HepG2 (cell line): Measurements from ENCODE around the gene EWSR1. TPM values are rescaled to one million over a fixed set of nuclear protein-coding genes. Genes with fewer than 3 reads are reported as not detected.
A peak's percentile ranks its signal among the peaks of the same experiment; 100 is the strongest.

Experiments
- ATAC-seq: fragments of 200-7000 bp; cut with Tn5 transposase; 3 replicates; pipeline ENCODE4 v1.9.1; 2020; ENCODE audit warnings: mild to moderate bottlenecking, moderate library complexity
- BruUV-seq: library from RNA; stranded (reverse); fragments of 400-500 nt; replicated peaks from 2 replicates; lab custom pipeline; 2021; lab: Mats Ljungman, UMichigan
- CTCF ChIA-PET: fragments of 300-600 bp; formaldehyde crosslinking; extraction: SDS; loops from one replicate; lab custom pipeline; 2021; ENCODE audit warnings: low total read pairs, inconsistent platforms, low intra/inter-chr PET ratio; lab: Yijun Ruan, JAX
- POLR2A ChIA-PET: fragments of 350-600 bp; sonication (Branson Sonifier 250); formaldehyde crosslinking; loops from one replicate; lab custom pipeline; 2020; ENCODE audit warnings: antibody characterized with exemption, inconsistent platforms; lab: Yijun Ruan, JAX
- DNase-seq: peaks from one replicate; pipeline ENCODE4 v3.0.0-alpha.2; 2015; ENCODE audit warnings: low spot score
- FAIRE-seq: peaks from 3 replicates; lab custom pipeline; 2011; peaks lifted over from hg19 to GRCh38; lab: Jason Lieb, UNC
- H2AFZ ChIP-seq: one replicate; pipeline ENCODE4 v1.6.1; 2011; ENCODE audit warnings: low read length, inconsistent platforms
- H3K27ac ChIP-seq: fragments of 300-600 bp; 3 replicates; pipeline ENCODE4 v1.8.0; 2011; ENCODE audit warnings: mixed run types, mild to moderate bottlenecking, mixed read lengths, low read length, inconsistent platforms; ENCODE audit not compliant: insufficient read depth; ENCODE audit errors: extremely low read length
- H3K27me3 ChIP-seq, 2 experiments: fragments of 200-600 bp in 1 of 2; 2 replicates in 1 of 2; 3 replicates in 1 of 2; pipeline versions ENCODE4 v1.6.0 to v1.8.0; 2011; ENCODE audit warnings: low read length in 2 of 2, mild to moderate bottlenecking in 2 of 2, moderate library complexity in 2 of 2, inconsistent platforms in 1 of 2; ENCODE audit not compliant: insufficient read depth in 2 of 2, control insufficient read depth in 1 of 2
- H3K36me3 ChIP-seq, 2 experiments: fragments of 200-600 bp in 1 of 2; replicated peaks in 1 of 2; 2 replicates in 1 of 2; 3 replicates in 1 of 2; pipeline versions ENCODE4 v1.5.1 to v1.8.0; 2011; ENCODE audit warnings: low read length in 2 of 2, inconsistent platforms in 1 of 2; ENCODE audit not compliant: insufficient read depth in 2 of 2, control insufficient read depth in 1 of 2
- H3K4me1 ChIP-seq: 2 replicates; pipeline ENCODE4 v1.5.1; 2012; ENCODE audit warnings: low read length, inconsistent platforms; ENCODE audit not compliant: insufficient read depth
- H3K4me2 ChIP-seq: 2 replicates; pipeline ENCODE4 v1.6.0; 2011; ENCODE audit warnings: low read depth, low read length, inconsistent platforms
- H3K4me3 ChIP-seq, 3 experiments: fragments of 200-600 bp in 1 of 3; sonication (generic), shearing (Covaris generic) in 1 of 3; replicated peaks in 1 of 3; 2 replicates each; pipeline ENCODE4 v1.5.1; 2011 to 2016; ENCODE audit warnings: low read length in 3 of 3, inconsistent platforms in 2 of 3, low read depth in 2 of 3, mild to moderate bottlenecking in 2 of 3, control low read depth in 1 of 3, mixed read lengths in 1 of 3; ENCODE audit not compliant: insufficient read depth in 1 of 3
- H3K79me2 ChIP-seq: one replicate; pipeline ENCODE4 v1.6.1; 2011; ENCODE audit warnings: low read length, inconsistent platforms; ENCODE audit not compliant: insufficient read depth
- H3K9ac ChIP-seq: 2 replicates; pipeline ENCODE4 v1.6.0; 2011; ENCODE audit warnings: mild to moderate bottlenecking, low read depth, low read length, inconsistent platforms; ENCODE audit not compliant: insufficient read depth
- H3K9me3 ChIP-seq: 2 replicates; pipeline ENCODE4 v1.5.1; 2012; ENCODE audit warnings: mild to moderate bottlenecking, low read length
- H4K20me1 ChIP-seq: 2 replicates; pipeline ENCODE4 v1.6.0; 2011; ENCODE audit warnings: inconsistent platforms, mild to moderate bottlenecking, low read length, moderate library complexity; ENCODE audit not compliant: insufficient read depth
- AGO2 ChIP-seq: fragments of 200-400 bp; formaldehyde crosslinking; optimal IDR thresholded peaks from 2 replicates; pipeline ENCODE3; 2017; ENCODE audit warnings: mild to moderate bottlenecking, low read depth, low read length, moderate library complexity
- AKAP8 ChIP-seq: sonication (generic); formaldehyde crosslinking; IDR thresholded peaks from 2 replicates; pipeline ENCODE4 v1.5.1; 2020; ENCODE audit warnings: mild to moderate bottlenecking, missing genetic modification reagents
- RBFOX2 ChIP-seq: fragments of 200-400 bp; formaldehyde crosslinking; IDR thresholded peaks from 2 replicates; pipeline ENCODE4 v1.6.1; 2017; ENCODE audit warnings: low read depth, mild to moderate bottlenecking, low read length
- YEATS4 ChIP-seq: sonication (generic); formaldehyde crosslinking; IDR thresholded peaks from 2 replicates; pipeline ENCODE4 v1.4.0; 2020; ENCODE audit warnings: missing genetic modification reagents, borderline replicate concordance
- ZBTB8A ChIP-seq: sonication (generic); formaldehyde crosslinking; IDR thresholded peaks from 2 replicates; pipeline ENCODE4 v1.4.0; 2020; ENCODE audit warnings: mild to moderate bottlenecking, low read depth, missing genetic modification reagents, borderline replicate concordance
- ZNF124 ChIP-seq: sonication (generic); formaldehyde crosslinking; IDR thresholded peaks from 2 replicates; pipeline ENCODE4 v1.4.0; 2020; ENCODE audit warnings: missing genetic modification reagents
- ZNF550 ChIP-seq: sonication (generic); formaldehyde crosslinking; IDR thresholded peaks from 2 replicates; pipeline ENCODE4 v1.4.0; 2020; ENCODE audit warnings: mild to moderate bottlenecking, missing genetic modification reagents, borderline replicate concordance
- WGBS: methylation state at CpG from one replicate; pipeline ENCODE4 v1.1.6; 2017; ENCODE audit warnings: low lambda C conversion rate; 5-methylcytosine and 5-hydroxymethylcytosine counted together
- in situ Hi-C: cut with HindIII; loops from 2 replicates; pipeline ENCODE4 v1.10.0; 2017; ENCODE audit warnings: low pct_unique_long_range_greater_than_20kb; ENCODE audit not compliant: extremely low pct_ligation_motif_present
- intact Hi-C: fragments of 100-400 bp; cut with micrococcal nuclease; formaldehyde crosslinking; loops from one replicate; pipeline ENCODE4 v1.10.0; 2022; ENCODE audit not compliant: unreplicated experiment
- polyA plus RNA-seq, 8 experiments: library from polyadenylated mRNA; depleted of rRNA in 3 of 8; stranded (reverse) in 7 of 8; unstranded in 1 of 8; fragments of >200 nt; fragmentation: Illumina TruSeq in 4 of 8; extraction: Trizol in 4 of 8; gene quantifications; 2 replicates each; pipeline versions ENCODE4 v1.2.1 to v1.2.3, GENCODE V29; 2011 to 2016; ENCODE audit warnings: low read depth in 4 of 8, missing spikeins in 1 of 8, mixed read lengths in 1 of 8; ENCODE audit not compliant: insufficient read depth in 1 of 8
- total RNA-seq, 5 experiments: library from RNA; depleted of rRNA; stranded (reverse); fragments of >200 nt; fragmentation: Illumina TruSeq; extraction: Trizol; gene quantifications; 2 replicates each; pipeline ENCODE4 v1.2.3, GENCODE V29; 2016; ENCODE audit warnings: low read depth in 1 of 5
- TF ChIP-seq, protein P1 (sequence below): sonication (generic); formaldehyde crosslinking; IDR thresholded peaks from 2 replicates; pipeline ENCODE4 v1.9.0; 2022; ENCODE audit warnings: missing genetic modification reagents, mild to moderate bottlenecking, borderline replicate concordance
- TF ChIP-seq, protein P2 (sequence below): sonication (generic); IDR thresholded peaks from 2 replicates; pipeline ENCODE4 v1.6.1; 2016; ENCODE audit warnings: low read depth, borderline replicate concordance

Gene EWSR1
- total and polyA plus RNA-seq, 2 of the 13 experiments (the other 11 are each of a cell fraction or from before 2014, with no cell fraction given) = 211 to 326 TPM

- TF ChIP-seq ZNF550 (CRISPR knock-in tag) (no peak), ZBTB8A (CRISPR knock-in tag) (no peak), YEATS4 (CRISPR knock-in tag) (no peak), AKAP8 (peak; percentile 72; the same call in 1 of the 2 replicates), ZNF124 (CRISPR knock-in tag) (no peak), AGO2 (peak; percentile 46), RBFOX2 (peak; percentile 38; the same call in 1 of the 2 replicates)
- TF ChIP-seq, protein P1, sequence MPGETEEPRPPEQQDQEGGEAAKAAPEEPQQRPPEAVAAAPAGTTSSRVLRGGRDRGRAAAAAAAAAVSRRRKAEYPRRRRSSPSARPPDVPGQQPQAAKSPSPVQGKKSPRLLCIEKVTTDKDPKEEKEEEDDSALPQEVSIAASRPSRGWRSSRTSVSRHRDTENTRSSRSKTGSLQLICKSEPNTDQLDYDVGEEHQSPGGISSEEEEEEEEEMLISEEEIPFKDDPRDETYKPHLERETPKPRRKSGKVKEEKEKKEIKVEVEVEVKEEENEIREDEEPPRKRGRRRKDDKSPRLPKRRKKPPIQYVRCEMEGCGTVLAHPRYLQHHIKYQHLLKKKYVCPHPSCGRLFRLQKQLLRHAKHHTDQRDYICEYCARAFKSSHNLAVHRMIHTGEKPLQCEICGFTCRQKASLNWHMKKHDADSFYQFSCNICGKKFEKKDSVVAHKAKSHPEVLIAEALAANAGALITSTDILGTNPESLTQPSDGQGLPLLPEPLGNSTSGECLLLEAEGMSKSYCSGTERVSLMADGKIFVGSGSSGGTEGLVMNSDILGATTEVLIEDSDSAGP = 0 out of 2 replicates have a peak, but pooled peaks have one; percentile 20
- TF ChIP-seq, protein P2, sequence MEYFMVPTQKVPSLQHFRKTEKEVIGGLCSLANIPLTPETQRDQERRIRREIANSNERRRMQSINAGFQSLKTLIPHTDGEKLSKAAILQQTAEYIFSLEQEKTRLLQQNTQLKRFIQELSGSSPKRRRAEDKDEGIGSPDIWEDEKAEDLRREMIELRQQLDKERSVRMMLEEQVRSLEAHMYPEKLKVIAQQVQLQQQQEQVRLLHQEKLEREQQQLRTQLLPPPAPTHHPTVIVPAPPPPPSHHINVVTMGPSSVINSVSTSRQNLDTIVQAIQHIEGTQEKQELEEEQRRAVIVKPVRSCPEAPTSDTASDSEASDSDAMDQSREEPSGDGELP = no peak
- CTCF ChIA-PET = no interaction called here
- POLR2A ChIA-PET = interaction anchor here (1.1 kb wide), 1 partner anchor 9 kb away, joined by 7 read pairs; no protein-coding TSS in a partner anchor
- Histone ChIP-seq H3K9me3 (no peaks in the 10 kb centered on the region), H3K79me2 (peaks cover 2% of the 10 kb centered on the region), H2AFZ (no peak overlapping the region), H4K20me1 (no peaks in the 10 kb centered on the region), H3K4me3 (no peak overlapping the region), H3K27ac (no peak overlapping the region), H3K36me3 (peaks cover 4 to 12% of the 10 kb centered on the region in 2 experiments; a peak in 4 of 5 replicates), H3K4me2 (no peak overlapping the region), H3K27me3 (no peaks in the 10 kb centered on the region), H3K4me1 (peaks cover 2% of the 10 kb centered on the region), H3K9ac (no peak overlapping the region)
- DNase-seq = no peak
- FAIRE-seq = no peak
- WGBS = 92% methylated on average over 2 of the region's 17 CpGs
- in situ Hi-C loops (no loop called here), intact Hi-C loops (no loop called here)
- no TSS peak for BruUV-seq
- no peak for ATAC-seq
Observed at GRCh38 chr22:29260601-29261315, 7.3 kb upstream of the EWSR1 start.
